AG09309 (cell line): Measurements from ENCODE around the gene RASSF3.

Experiments
- DNase-seq: peaks from one replicate; pipeline ENCODE4 v3.0.0-alpha.2; 2010; ENCODE audit warnings: low read depth
- H3K4me3 ChIP-seq: 2 replicates; pipeline ENCODE4 v1.5.1; 2011; ENCODE audit warnings: mild to moderate bottlenecking, low read depth, low read length, moderate library complexity; ENCODE audit not compliant: control insufficient read depth
- CTCF ChIP-seq: IDR thresholded peaks from 2 replicates; pipeline ENCODE4 v1.5.1; 2011; ENCODE audit warnings: mild to moderate bottlenecking, low read depth, low read length, inconsistent platforms; ENCODE audit not compliant: insufficient read depth, control insufficient read depth; ENCODE audit errors: missing control alignments

The RASSF3 gene

GRCh38 chr12:64680235-64680634 is 69.9 kb downstream of the RASSF3 start:
- TF ChIP-seq CTCF, result no peak
- H3K4me3 ChIP-seq, result no peak overlapping the region
- no peak for DNase-seq

- DNase-seq, result no peak
- H3K4me3 ChIP-seq, result no peak overlapping the region
- TF ChIP-seq CTCF, result no peak
Measured at GRCh38 chr12:64681200-64682052, 71.1 kb downstream of the RASSF3 start.

- DNase-seq, result peak; percentile 44
- no peak for TF ChIP-seq CTCF
Measured at GRCh38 chr12:64682572-64683277, 72.4 kb downstream of the RASSF3 start.

GRCh38 chr12:64683816-64684543 is 73.7 kb downstream of the RASSF3 start:
- DNase-seq, result no peak
- TF ChIP-seq CTCF, result no peak

More at GRCh38 chr12:64682572-64683277, 72.4 kb downstream of the RASSF3 start:
- no peak overlapping the region for H3K4me3 ChIP-seq

GRCh38 chr12:64685050-64685449 is 74.8 kb downstream of the RASSF3 start:
- no peak for TF ChIP-seq CTCF
- no peak overlapping the region for H3K4me3 ChIP-seq
- DNase-seq, result no peak

More at GRCh38 chr12:64683816-64684543, 73.7 kb downstream of the RASSF3 start:
- H3K4me3 ChIP-seq, result no peak overlapping the region

- DNase-seq, result no peak
- TF ChIP-seq CTCF, result no peak
- no peak overlapping the region for H3K4me3 ChIP-seq
Measured at GRCh38 chr12:64685605-64686004, 75.3 kb downstream of the RASSF3 start.
